Caco-2 (cell line): ENCODE results near the gene SLC5A11. TPM values are rescaled to one million over a fixed set of nuclear protein-coding genes. Genes with fewer than 3 reads are reported as not detected.

Experiments used
- BruUV-seq: library from RNA; stranded (reverse); fragments of 400-500 nt; replicated peaks from 2 replicates; lab custom pipeline; 2021; lab: Mats Ljungman, UMichigan
- CTCF ChIA-PET: fragments of 300-600 bp; sonication (Branson Sonifier 250); formaldehyde crosslinking; loops from one replicate; lab custom pipeline; 2022; ENCODE audit warnings: antibody characterized with exemption; lab: Charles Lee
- POLR2A ChIA-PET: fragments of 300-600 bp; sonication (Branson Sonifier 250); formaldehyde crosslinking; loops from one replicate; lab custom pipeline; 2022; ENCODE audit warnings: antibody characterized with exemption; lab: Charles Lee
- DNase-seq, 2 experiments: peaks; one replicate each; pipeline versions ENCODE4 v3.0.0 to v3.0.0-alpha.2; 2020 to 2022
- H3K27me3 ChIP-seq: replicated peaks from 2 replicates; pipeline ENCODE4 v1.6.0; 2011; ENCODE audit warnings: low read length; ENCODE audit not compliant: control insufficient read depth, insufficient read depth
- H3K36me3 ChIP-seq: 2 replicates; pipeline ENCODE4 v1.5.1; 2011; ENCODE audit warnings: low read length; ENCODE audit not compliant: control insufficient read depth, insufficient read depth
- H3K4me1 ChIP-seq: fragments of 250-450 bp; sonication (Bioruptor Pico); 2 replicates; pipeline ENCODE4 v1.5.1; 2020; ENCODE audit warnings: mild to moderate bottlenecking
- H3K4me3 ChIP-seq: 2 replicates; pipeline ENCODE4 v1.5.1; 2011; ENCODE audit warnings: low read depth, mild to moderate bottlenecking, control low read depth, low read length
- H3K9me3 ChIP-seq: fragments of 250-450 bp; sonication (Bioruptor Pico); 2 replicates; pipeline ENCODE4 v1.5.1; 2020; ENCODE audit warnings: mild to moderate bottlenecking, moderate library complexity
- H3K27ac Mint-ChIP-seq: one replicate; pipeline ENCODE4 v1.8.0; 2022; ENCODE audit warnings: mixed read lengths; ENCODE audit not compliant: unreplicated experiment
- H3K27me3 Mint-ChIP-seq: one replicate; pipeline ENCODE4 v1.8.0; 2022; ENCODE audit warnings: mixed read lengths; ENCODE audit not compliant: insufficient read depth, unreplicated experiment
- H3K36me3 Mint-ChIP-seq: one replicate; pipeline ENCODE4 v1.8.0; 2022; ENCODE audit warnings: mild to moderate bottlenecking, mixed read lengths; ENCODE audit not compliant: insufficient read depth, unreplicated experiment
- H3K4me1 Mint-ChIP-seq: one replicate; pipeline ENCODE4 v1.8.0; 2022; ENCODE audit warnings: low read depth, mixed read lengths; ENCODE audit not compliant: unreplicated experiment
- H3K4me3 Mint-ChIP-seq: one replicate; pipeline ENCODE4 v1.8.0; 2022; ENCODE audit warnings: mild to moderate bottlenecking, moderate library complexity, mixed read lengths; ENCODE audit not compliant: unreplicated experiment
- H3K9me3 Mint-ChIP-seq: one replicate; pipeline ENCODE4 v1.8.0; 2022; ENCODE audit warnings: mixed read lengths; ENCODE audit not compliant: unreplicated experiment
- intact Hi-C: fragments of 100-400 bp; cut with micrococcal nuclease; formaldehyde crosslinking; loops from one replicate; pipeline ENCODE4 v1.10.0; 2022; ENCODE audit not compliant: unreplicated experiment
- total RNA-seq: library from RNA; stranded (reverse); gene quantifications from 2 replicates; pipeline ENCODE4 v1.2.3, GENCODE V29; 2022
- TF ChIP-seq, protein P1 (sequence below), 2 experiments: fragments of 200-600 bp in 1 of 2; IDR thresholded peaks; 1 replicate in 1 of 2; 2 replicates in 1 of 2; pipeline versions ENCODE4 v1.5.1 to v1.8.0; 2011 to 2022; ENCODE audit warnings: antibody characterized with exemption in 1 of 2, control low read depth in 1 of 2, inconsistent platforms in 1 of 2, low read depth in 1 of 2, low read length in 1 of 2, mild to moderate bottlenecking in 1 of 2, moderate library complexity in 1 of 2; ENCODE audit not compliant: insufficient read depth in 1 of 2, severe bottlenecking in 1 of 2, unreplicated experiment in 1 of 2

Gene SLC5A11
- total RNA-seq, 1 experiment from 2014 or later: 0.95 TPM

DNA sequence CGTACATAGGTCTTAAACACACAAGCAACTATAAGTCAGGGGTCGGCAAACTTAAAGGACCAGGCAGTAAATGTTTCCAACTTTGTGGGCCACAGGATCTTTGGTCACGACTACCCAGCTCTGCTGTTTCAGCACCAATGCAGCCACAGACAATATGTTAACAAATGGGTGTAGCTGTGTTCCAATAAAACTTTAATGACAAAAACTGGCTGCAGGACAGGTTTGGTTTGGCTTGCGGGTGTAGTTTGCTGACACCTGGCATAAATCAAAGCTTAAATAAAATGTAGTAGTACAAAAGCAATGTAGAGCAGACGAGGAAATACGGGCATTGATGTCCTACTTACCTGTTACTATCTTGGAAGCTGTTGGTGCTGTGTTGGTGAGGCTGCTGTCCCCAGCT lies 84.7 kb downstream of the SLC5A11 start:
- Histone ChIP-seq H3K4me1 (no peaks in the 10 kb centered on the region), H3K9me3 (no peaks in the 10 kb centered on the region), H3K36me3 (no peaks in the 10 kb centered on the region), H3K4me3 (no peak overlapping the region), H3K27me3 (no peaks in the 10 kb centered on the region)
- no peaks in the 10 kb centered on the region for H3K9me3 Mint-ChIP-seq
- H3K4me3 Mint-ChIP-seq: no peak overlapping the region
- no peaks in the 10 kb centered on the region for H3K4me1 Mint-ChIP-seq
- TF ChIP-seq, protein P1, sequence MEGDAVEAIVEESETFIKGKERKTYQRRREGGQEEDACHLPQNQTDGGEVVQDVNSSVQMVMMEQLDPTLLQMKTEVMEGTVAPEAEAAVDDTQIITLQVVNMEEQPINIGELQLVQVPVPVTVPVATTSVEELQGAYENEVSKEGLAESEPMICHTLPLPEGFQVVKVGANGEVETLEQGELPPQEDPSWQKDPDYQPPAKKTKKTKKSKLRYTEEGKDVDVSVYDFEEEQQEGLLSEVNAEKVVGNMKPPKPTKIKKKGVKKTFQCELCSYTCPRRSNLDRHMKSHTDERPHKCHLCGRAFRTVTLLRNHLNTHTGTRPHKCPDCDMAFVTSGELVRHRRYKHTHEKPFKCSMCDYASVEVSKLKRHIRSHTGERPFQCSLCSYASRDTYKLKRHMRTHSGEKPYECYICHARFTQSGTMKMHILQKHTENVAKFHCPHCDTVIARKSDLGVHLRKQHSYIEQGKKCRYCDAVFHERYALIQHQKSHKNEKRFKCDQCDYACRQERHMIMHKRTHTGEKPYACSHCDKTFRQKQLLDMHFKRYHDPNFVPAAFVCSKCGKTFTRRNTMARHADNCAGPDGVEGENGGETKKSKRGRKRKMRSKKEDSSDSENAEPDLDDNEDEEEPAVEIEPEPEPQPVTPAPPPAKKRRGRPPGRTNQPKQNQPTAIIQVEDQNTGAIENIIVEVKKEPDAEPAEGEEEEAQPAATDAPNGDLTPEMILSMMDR (IDR thresholded peaks at IDR 0.05; ENCODE audit: insufficient read depth in 1 of 2, low read depth in 1 of 2, low read length in 1 of 2, severe bottlenecking in 1 of 2, unreplicated experiment in 1 of 2): no peak
- intact Hi-C loops: no loop called here
- peaks cover 76% of the 10 kb centered on the region for H3K36me3 Mint-ChIP-seq
- BruUV-seq: no TSS peak
- no peaks in the 10 kb centered on the region for H3K27me3 Mint-ChIP-seq
- POLR2A ChIA-PET: interaction anchor here (0.6 kb wide), 1 partner anchor 703 kb away, joined by 9 read pairs; no protein-coding TSS in a partner anchor
- DNase-seq: no peak
- no peak overlapping the region for H3K27ac Mint-ChIP-seq
- CTCF ChIA-PET: interaction anchor here (0.6 kb wide), 1 partner anchor 113 kb away, joined by 4 read pairs; no protein-coding TSS in a partner anchor

DNA sequence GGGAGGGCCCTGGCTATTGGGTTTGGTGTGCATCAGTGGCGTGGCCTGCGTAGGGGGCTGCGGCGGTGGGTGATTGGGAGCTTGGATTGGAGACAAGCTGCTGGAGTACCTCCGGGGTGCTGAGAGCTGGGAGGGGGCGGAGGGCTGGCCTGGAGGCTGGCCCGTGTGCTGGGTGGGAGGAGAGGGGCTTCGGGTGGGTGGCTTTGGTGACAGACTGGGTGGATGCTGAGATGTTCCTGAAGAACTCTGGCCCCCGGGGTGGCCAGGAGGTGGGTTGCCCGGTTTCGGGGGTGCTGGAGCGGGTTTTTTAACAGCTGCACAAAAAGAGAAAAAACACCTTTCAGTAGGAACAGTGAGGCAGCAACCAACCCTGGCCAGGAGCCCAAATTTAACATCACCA lies 85.3 kb downstream of the SLC5A11 start:
- H3K9me3 ChIP-seq: no peaks in the 10 kb centered on the region
- Mint-ChIP-seq H3K4me1 (no peaks in the 10 kb centered on the region), H3K9me3 (no peaks in the 10 kb centered on the region), H3K4me3 (no peak overlapping the region), H3K36me3 (peaks cover 73% of the 10 kb centered on the region), H3K27me3 (no peaks in the 10 kb centered on the region), H3K27ac (no peak overlapping the region)
- no TSS peak for BruUV-seq
- ChIA-PET POLR2A (no interaction called here), CTCF (no interaction called here)
- H3K4me1 ChIP-seq: no peaks in the 10 kb centered on the region
- DNase-seq: no peak
- H3K36me3 ChIP-seq: no peaks in the 10 kb centered on the region
- no peaks in the 10 kb centered on the region for H3K27me3 ChIP-seq
- TF ChIP-seq, protein P1 (IDR thresholded peaks at IDR 0.05; ENCODE audit: insufficient read depth in 1 of 2, low read depth in 1 of 2, low read length in 1 of 2, severe bottlenecking in 1 of 2, unreplicated experiment in 1 of 2): no peak
- intact Hi-C loops: no loop called here
- no peak overlapping the region for H3K4me3 ChIP-seq

DNA sequence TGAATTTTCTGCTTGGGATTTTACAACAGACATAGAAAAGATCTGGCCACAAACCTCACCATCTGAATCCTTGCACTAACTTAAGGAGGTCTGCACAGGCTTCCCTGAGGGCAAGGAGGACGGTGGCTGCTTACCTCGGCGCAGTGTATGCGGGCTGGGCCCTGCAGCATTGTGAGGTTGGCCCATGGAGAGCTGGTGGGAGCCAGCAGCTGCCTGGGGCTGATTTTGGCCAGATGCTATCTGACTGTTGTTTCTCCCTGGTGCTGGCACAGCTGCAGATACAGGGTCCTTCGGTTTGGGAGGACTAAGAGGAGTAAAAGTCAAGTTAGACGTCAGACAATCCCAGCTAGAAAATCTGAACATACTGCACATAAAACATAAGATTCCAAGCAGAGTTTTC lies 89.6 kb downstream of the SLC5A11 start:
- H3K4me1 Mint-ChIP-seq: no peaks in the 10 kb centered on the region
- H3K36me3 Mint-ChIP-seq: peaks cover 87% of the 10 kb centered on the region
- no peaks in the 10 kb centered on the region for H3K27me3 Mint-ChIP-seq
- Histone ChIP-seq H3K4me3 (no peak overlapping the region), H3K9me3 (no peaks in the 10 kb centered on the region), H3K27me3 (no peaks in the 10 kb centered on the region), H3K4me1 (no peaks in the 10 kb centered on the region), H3K36me3 (no peaks in the 10 kb centered on the region)
- no peak for DNase-seq
- intact Hi-C loops: no loop called here
- H3K27ac Mint-ChIP-seq: no peak overlapping the region
- no peaks in the 10 kb centered on the region for H3K9me3 Mint-ChIP-seq
- no TSS peak for BruUV-seq
- H3K4me3 Mint-ChIP-seq: no peak overlapping the region
- CTCF ChIA-PET: no interaction called here
- POLR2A ChIA-PET: no interaction called here
- TF ChIP-seq, protein P1 (IDR thresholded peaks at IDR 0.05; ENCODE audit: insufficient read depth in 1 of 2, low read depth in 1 of 2, low read length in 1 of 2, severe bottlenecking in 1 of 2, unreplicated experiment in 1 of 2): no peak
